Epithelial cell of proximal tubule (primary cell): ENCODE data around the gene FSTL1. TPM values are rescaled to one million over a fixed set of nuclear protein-coding genes. Genes with fewer than 3 reads are reported as not detected.

Experiments
- DNase-seq: peaks from one replicate; pipeline ENCODE4 v3.0.0-alpha.2; 2011; ENCODE audit warnings: low read depth
- H3K4me3 ChIP-seq: 2 replicates; pipeline ENCODE4 v1.5.1; 2011; ENCODE audit warnings: low read depth, mild to moderate bottlenecking, low read length
- total RNA-seq: library from RNA; depleted of rRNA; stranded (reverse); fragments of >200 nt; gene quantifications from 2 replicates; pipeline ENCODE4 v1.2.3, GENCODE V29; 2015
- TF ChIP-seq, protein P1 (sequence below): conservative IDR thresholded peaks from 2 replicates; pipeline ENCODE4 v1.5.1; 2012; ENCODE audit warnings: low read depth, mild to moderate bottlenecking, low read length

The FSTL1 gene
- total RNA-seq, 1 donor from 2014 or later = 235 TPM

DNA sequence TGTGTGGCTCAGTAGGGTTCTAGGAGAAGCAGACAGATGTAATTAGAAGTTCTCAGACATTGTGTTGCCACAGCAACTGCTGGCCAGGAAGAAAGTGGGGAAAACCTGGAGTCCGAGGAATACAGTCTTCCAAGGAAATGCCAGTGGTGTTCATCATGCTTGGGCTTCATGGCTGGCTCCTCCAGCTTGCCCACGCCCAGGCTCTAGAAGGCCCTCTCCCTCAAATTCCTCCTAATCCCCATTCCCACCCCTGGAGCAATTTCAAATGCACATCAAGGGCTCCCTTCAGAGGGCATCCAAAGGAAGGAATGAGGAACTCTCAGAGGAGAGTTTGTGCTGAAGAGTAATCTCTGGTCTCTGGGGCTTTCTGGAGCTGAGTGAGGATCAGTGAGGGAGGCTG, 21.9 kb downstream of the FSTL1 start:
- H3K4me3 ChIP-seq = no peak overlapping the region
- no peak for DNase-seq
- TF ChIP-seq, protein P1, sequence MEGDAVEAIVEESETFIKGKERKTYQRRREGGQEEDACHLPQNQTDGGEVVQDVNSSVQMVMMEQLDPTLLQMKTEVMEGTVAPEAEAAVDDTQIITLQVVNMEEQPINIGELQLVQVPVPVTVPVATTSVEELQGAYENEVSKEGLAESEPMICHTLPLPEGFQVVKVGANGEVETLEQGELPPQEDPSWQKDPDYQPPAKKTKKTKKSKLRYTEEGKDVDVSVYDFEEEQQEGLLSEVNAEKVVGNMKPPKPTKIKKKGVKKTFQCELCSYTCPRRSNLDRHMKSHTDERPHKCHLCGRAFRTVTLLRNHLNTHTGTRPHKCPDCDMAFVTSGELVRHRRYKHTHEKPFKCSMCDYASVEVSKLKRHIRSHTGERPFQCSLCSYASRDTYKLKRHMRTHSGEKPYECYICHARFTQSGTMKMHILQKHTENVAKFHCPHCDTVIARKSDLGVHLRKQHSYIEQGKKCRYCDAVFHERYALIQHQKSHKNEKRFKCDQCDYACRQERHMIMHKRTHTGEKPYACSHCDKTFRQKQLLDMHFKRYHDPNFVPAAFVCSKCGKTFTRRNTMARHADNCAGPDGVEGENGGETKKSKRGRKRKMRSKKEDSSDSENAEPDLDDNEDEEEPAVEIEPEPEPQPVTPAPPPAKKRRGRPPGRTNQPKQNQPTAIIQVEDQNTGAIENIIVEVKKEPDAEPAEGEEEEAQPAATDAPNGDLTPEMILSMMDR = no peak

DNA sequence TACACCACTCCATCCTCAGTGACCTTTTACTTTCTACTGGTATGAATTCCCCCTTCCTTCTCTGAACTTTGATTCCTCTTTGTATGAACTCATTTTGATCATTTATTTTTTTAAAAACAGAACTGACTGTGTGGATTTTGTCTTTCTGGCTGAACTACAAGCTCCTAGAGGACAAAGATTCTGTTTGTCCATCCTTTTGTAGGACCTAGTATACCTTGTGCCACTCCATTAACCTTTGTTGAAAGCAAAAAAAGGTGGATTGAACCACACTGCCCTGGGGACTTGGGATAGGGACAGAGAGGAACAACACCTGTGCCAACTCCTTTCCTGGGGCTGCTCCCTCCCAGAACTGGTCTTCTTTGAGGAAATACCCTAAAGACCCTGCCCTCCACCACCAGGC, 23.6 kb downstream of the FSTL1 start:
- TF ChIP-seq, protein P1 = no peak
- no peak overlapping the region for H3K4me3 ChIP-seq
- DNase-seq = no peak

DNA sequence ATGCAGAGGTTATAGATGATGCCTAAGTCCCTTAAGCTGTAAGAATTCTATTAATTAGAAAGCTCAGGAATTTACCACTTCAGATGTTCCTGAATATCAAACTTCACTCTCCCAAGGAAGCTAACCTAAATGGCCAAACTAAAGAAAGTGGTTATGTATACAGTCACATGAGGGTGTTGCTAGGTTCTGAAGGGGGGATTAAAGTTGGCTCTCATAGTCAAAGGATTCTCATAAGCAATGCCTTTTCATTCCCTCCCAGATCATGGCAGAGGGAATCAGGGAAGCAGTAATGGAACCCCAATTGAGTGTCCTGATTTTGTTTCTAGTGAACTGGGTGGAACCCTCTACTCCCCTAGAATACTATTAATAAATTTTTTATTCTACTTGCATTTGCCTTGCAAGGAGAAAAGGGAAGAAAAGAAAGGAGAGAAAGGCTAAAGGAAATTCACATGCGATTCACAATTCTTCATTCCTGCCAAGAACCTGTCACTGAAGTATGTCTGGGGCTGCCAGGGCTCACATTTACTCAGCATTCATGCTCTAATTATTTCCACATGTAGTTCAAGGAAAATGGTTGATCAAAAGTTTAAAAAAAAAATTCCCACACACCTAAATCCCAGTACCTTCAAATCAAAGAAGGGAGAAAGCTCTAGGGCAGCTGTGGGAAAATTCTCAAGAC, 25.1 kb downstream of the FSTL1 start:
- TF ChIP-seq, protein P1 = no peak
- DNase-seq = no peak
- no peak overlapping the region for H3K4me3 ChIP-seq

DNA sequence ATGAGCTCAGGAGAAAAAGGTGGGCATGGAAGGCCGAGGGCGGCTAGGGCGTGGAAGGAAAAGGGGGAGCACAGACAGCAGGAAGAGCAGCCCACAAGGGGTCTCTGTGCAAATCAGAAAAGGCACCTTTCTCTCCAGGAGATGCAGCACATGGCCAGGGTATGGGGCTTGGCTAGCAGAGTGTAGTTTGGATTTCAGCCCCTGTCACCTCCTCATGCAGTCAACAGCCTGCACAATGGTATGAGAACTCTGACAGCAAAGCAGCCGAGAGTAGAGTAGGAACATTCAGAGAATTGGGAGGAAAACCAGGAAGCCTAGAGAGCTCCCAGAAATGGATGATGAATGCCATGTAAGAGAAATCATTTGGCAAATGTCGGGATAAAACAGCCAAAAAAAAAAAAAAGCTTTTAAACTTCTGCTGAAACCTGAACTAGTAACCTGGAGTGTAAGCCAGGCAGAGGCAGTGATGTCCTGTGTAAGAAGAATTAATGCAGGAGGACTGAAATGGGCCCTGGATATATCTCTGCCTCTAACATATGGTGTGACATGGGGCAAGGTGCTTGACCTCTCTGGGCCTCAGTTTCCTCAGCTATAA, 25.7 kb downstream of the FSTL1 start:
- DNase-seq = no peak
- no peak overlapping the region for H3K4me3 ChIP-seq
- TF ChIP-seq, protein P1 = no peak

DNA sequence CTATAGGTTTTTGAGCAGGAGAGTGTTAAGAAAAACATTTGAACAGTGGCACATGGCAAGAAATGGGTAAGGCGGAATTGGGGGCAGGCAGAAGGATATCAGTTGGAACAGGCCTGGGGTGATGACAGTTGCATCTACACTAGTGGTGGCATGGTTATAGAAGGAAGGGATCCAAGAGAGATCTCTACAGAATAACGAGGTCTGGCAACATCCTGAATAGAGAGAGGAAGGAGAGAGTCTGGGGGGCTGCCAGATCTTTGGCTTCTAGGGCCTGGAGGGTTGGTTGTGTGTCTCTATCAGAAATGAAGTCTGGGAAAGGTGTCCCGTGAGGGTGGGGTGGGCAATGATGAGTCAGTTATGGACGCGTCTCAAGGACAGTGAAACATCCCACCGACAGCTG, 26.3 kb downstream of the FSTL1 start:
- no peak for DNase-seq
- H3K4me3 ChIP-seq = no peak overlapping the region
- TF ChIP-seq, protein P1 = no peak

DNA sequence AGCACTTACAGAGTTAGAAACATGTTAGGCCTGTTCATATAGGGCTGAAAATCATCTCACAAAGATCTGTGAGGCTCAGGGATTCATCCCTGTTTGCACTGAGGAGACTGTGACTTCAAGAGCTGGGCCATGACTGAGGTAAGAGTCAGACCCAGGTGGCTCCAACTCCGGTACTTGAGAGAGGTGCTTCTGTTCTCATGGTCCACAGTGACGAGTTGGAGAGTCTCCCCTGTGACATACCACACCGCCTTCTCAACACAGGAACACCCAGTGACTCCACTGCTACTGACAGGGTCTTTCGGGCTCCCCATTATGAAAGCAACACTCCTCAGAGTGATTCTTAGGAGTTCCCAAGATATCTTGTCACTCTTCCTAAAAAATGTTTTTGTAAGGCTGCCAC, 27.4 kb downstream of the FSTL1 start:
- H3K4me3 ChIP-seq = no peak overlapping the region
- TF ChIP-seq, protein P1 = no peak
- DNase-seq = no peak

DNA sequence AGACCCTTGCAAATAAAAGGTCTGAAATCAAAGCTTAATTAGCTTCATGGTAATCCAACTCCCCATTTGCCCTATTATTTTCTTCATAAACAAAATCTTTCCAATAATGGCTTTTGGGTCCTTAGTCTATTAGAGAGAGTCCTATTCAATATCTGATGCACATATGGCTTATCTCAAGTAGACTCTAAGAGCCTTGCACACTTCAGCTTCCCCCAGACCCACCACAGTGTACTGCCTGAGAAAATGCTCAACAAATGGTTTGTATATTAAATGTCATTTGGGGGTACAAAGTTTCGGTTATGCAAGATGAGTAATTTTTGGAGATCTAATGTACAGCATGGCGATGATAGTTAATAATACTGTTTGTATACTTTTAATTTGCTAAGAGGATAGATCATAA, 28.9 kb downstream of the FSTL1 start:
- no peak for DNase-seq
- TF ChIP-seq, protein P1 = no peak
- no peak overlapping the region for H3K4me3 ChIP-seq
